NCI-H1694 treated with DMSO at 0.1 percent for 48 hours (cell line): ENCODE results near the gene WEE2.
"Not testable (repeated sequence)": the region's sequence is repeated elsewhere in the genome, so short reads cannot be mapped to it uniquely, and the experiment has no call there.

Source experiments
- DNase-seq: peaks from one replicate; lab custom pipeline; 2025; lab: John Stamatoyannopoulos, UW

Gene WEE2

GRCh38 chr7:141714571-141714970 is 6.4 kb downstream of the WEE2 start:
- DNase-seq, result no peak

- DNase-seq, result no peak
Measured at GRCh38 chr7:141715018-141715417, 6.9 kb downstream of the WEE2 start.

- DNase-seq, result no peak
Measured at GRCh38 chr7:141715794-141716689, 7.9 kb downstream of the WEE2 start.

- no peak for DNase-seq
Measured at GRCh38 chr7:141717450-141717849, 9.3 kb downstream of the WEE2 start.

GRCh38 chr7:141722529-141722928 is 14.4 kb downstream of the WEE2 start:
- no peak for DNase-seq

GRCh38 chr7:141729020-141729419 is 20.9 kb downstream of the WEE2 start:
- DNase-seq, result no peak

GRCh38 chr7:141731476-141732149 is 23.5 kb downstream of the WEE2 start:
- DNase-seq, result no peak

- DNase-seq, result no peak
Measured at GRCh38 chr7:141737118-141737835, 29.1 kb downstream of the WEE2 start.

GRCh38 chr7:141737836-141738591 is 29.9 kb downstream of the WEE2 start, which contains the start of gene SSBP1:
TSS of gene SSBP1 (plus strand) at chr7:141738358. CDS start at chr7:141739167, 809 bp downstream.
- peak; percentile 96 for DNase-seq

GRCh38 chr7:141738592-141739013 is 30.4 kb downstream of the WEE2 start:
- DNase-seq, result no peak

- no peak for DNase-seq
Measured at GRCh38 chr7:141739250-141739649, 31.1 kb downstream of the WEE2 start.

GRCh38 chr7:141742229-141742628 is 34.1 kb downstream of the WEE2 start:
- DNase-seq, result no peak

- DNase-seq, result no peak
Measured at GRCh38 chr7:141744131-141744530, 36.0 kb downstream of the WEE2 start.

GRCh38 chr7:141748396-141748795 is 40.2 kb downstream of the WEE2 start:
- DNase-seq, result no peak

GRCh38 chr7:141751904-141752303 is 43.8 kb downstream of the WEE2 start:
- DNase-seq, result not testable (repeated sequence)

GRCh38 chr7:141752634-141753033 is 44.5 kb downstream of the WEE2 start:
- no peak for DNase-seq

- DNase-seq, result peak; percentile 23
Measured at GRCh38 chr7:141754939-141755338, 46.8 kb downstream of the WEE2 start.

- no peak for DNase-seq
Measured at GRCh38 chr7:141763797-141764196, 55.6 kb downstream of the WEE2 start, which contains the start of gene TAS2R3. TSS of gene TAS2R3 (plus strand) at chr7:141764097. CDS start at chr7:141764159, 62 bp downstream.

- DNase-seq, result not testable (repeated sequence)
Measured at GRCh38 chr7:141770083-141770583, 62.0 kb downstream of the WEE2 start.

- DNase-seq, result no peak
Measured at GRCh38 chr7:141776374-141776773, 68.2 kb downstream of the WEE2 start, which contains the start of gene TAS2R4. TSS of gene TAS2R4 (plus strand) at chr7:141776674. CDS start at chr7:141778489, 1,815 bp downstream.
